ENCODE measurements around the gene AEN.

GRCh38 chr15:88622605-88622975 is 1.4 kb downstream of the AEN start:
- TF ChIP-seq CTCF (IDR thresholded peaks at IDR 0.05) (no peak), POLR2A (IDR thresholded peaks at IDR 0.05) (no peak)

Data from thyroid gland (tissue), 4 donors.